ENCODE results near the gene TEC.

The TEC gene

DNA sequence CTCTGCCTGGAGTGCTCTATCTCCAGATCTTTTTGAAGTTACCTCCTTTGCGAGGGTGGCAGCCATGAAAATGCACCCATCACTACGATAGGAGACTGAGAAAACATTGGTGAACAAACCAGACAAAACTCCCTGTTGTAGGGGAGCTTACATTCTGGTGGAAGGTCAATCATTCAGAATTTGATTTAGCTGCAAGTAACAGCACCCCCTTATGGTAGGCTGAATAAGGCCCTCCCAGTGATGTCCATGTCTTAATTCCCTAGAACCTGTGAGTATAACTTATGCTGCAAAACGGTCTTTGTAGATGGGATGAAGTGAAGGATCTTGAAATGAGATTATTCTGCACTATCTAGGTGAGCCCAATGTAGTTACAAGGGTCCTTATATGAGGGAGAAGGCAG is 5.6 kb upstream of the TEC start:
- TF ChIP-seq POLR2AphosphoS5 (IDR thresholded peaks at IDR 0.05; ENCODE audit: low read depth, low read length): no peak
- TF ChIP-seq SIN3A (IDR thresholded peaks at IDR 0.05; ENCODE audit: borderline replicate concordance, insufficient read depth, low read length): no peak

DNA sequence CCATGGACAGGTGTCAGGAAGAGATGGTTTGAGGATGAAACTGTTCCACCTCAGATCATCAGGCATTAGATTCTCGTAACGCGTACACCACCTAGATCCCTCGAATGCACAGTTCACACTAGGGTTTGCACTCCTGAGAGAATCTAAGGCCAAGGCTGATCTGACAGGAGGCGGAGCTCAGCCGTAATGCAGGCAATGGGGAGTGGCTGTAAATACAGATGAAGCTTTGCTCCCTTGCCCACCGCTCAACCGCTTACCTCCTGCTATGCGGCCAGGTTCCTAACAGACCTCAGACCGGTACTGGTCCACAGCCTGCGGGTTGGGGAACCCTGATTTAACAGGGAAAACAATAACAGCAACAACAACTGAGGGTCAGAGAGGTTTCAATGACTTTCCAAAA is 2.0 kb upstream of the TEC start:
- TF ChIP-seq TAF1 (IDR thresholded peaks at IDR 0.05; ENCODE audit: borderline replicate concordance, insufficient read depth, low read length) (no peak), SIN3A (IDR thresholded peaks at IDR 0.05; ENCODE audit: borderline replicate concordance, insufficient read depth, low read length) (no peak), POLR2AphosphoS5 (IDR thresholded peaks at IDR 0.05; ENCODE audit: low read depth, low read length) (no peak), FOXP2 (optimal IDR thresholded peaks at IDR 0.05; ENCODE audit: borderline replicate concordance, extremely low read depth, extremely low read length, insufficient read depth) (no peak)
- TF ChIP-seq, protein P1, sequence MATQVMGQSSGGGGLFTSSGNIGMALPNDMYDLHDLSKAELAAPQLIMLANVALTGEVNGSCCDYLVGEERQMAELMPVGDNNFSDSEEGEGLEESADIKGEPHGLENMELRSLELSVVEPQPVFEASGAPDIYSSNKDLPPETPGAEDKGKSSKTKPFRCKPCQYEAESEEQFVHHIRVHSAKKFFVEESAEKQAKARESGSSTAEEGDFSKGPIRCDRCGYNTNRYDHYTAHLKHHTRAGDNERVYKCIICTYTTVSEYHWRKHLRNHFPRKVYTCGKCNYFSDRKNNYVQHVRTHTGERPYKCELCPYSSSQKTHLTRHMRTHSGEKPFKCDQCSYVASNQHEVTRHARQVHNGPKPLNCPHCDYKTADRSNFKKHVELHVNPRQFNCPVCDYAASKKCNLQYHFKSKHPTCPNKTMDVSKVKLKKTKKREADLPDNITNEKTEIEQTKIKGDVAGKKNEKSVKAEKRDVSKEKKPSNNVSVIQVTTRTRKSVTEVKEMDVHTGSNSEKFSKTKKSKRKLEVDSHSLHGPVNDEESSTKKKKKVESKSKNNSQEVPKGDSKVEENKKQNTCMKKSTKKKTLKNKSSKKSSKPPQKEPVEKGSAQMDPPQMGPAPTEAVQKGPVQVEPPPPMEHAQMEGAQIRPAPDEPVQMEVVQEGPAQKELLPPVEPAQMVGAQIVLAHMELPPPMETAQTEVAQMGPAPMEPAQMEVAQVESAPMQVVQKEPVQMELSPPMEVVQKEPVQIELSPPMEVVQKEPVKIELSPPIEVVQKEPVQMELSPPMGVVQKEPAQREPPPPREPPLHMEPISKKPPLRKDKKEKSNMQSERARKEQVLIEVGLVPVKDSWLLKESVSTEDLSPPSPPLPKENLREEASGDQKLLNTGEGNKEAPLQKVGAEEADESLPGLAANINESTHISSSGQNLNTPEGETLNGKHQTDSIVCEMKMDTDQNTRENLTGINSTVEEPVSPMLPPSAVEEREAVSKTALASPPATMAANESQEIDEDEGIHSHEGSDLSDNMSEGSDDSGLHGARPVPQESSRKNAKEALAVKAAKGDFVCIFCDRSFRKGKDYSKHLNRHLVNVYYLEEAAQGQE (IDR thresholded peaks at IDR 0.05; ENCODE audit: insufficient read depth in 1 of 2, low read depth in 2 of 2, low read length in 2 of 2): no peak

DNA sequence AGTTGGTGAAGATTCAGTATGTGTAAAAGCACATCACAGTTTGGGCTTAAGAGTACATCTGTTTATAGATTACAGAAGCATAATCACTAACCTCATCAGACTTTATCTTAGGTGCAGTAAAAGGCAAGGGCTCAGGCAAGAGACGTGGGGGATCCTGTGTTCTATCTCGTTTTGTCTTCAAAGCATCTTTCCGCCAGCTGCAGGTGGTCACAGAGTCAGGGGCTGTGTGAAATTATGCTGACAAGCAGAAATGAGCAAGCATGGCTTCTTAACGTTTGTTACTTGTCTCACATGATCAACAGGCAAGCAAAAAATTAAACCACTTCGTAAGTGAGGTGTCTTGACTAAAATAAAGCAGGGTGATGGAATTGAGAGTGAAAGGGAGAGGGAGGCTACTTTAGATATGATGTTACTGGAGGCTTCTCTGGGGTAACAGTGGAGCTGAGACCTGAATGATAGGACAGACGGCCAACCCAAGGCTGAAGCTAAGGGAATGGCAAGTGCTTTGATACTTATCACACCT is 1.4 kb upstream of the TEC start:
- TF ChIP-seq SIN3A (IDR thresholded peaks at IDR 0.05; ENCODE audit: borderline replicate concordance, insufficient read depth, low read length) (no peak), TAF1 (IDR thresholded peaks at IDR 0.05; ENCODE audit: borderline replicate concordance, insufficient read depth, low read length) (no peak), POLR2AphosphoS5 (IDR thresholded peaks at IDR 0.05; ENCODE audit: low read depth, low read length) (no peak), FOXP2 (optimal IDR thresholded peaks at IDR 0.05; ENCODE audit: borderline replicate concordance, extremely low read depth, extremely low read length, insufficient read depth) (no peak)
- TF ChIP-seq, protein P1 (IDR thresholded peaks at IDR 0.05; ENCODE audit: insufficient read depth in 1 of 2, low read depth in 2 of 2, low read length in 2 of 2): no peak

DNA sequence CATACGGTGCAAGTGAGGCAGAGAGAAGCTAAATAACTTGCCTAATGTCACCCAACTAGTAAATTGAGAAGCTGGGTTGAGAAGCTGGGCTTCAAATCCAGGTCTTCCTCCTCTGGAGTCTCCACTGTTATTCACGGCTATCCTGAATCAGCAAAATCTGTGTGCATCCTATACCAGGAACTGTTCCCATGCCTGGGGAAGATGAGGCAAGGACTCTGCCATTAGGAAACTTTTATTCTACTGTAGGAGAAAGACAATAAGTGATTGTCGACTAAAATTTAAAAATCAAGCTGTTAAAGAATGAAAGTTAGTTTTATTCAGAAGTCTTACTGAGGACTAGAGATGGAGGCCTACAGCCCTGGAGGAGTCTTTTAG is 872 bp upstream of the TEC start:
- TF ChIP-seq TAF1 (IDR thresholded peaks at IDR 0.05; ENCODE audit: borderline replicate concordance, insufficient read depth, low read length) (no peak), POLR2AphosphoS5 (IDR thresholded peaks at IDR 0.05; ENCODE audit: low read depth, low read length) (no peak), FOXP2 (optimal IDR thresholded peaks at IDR 0.05; ENCODE audit: borderline replicate concordance, extremely low read depth, extremely low read length, insufficient read depth) (no peak), SIN3A (IDR thresholded peaks at IDR 0.05; ENCODE audit: borderline replicate concordance, insufficient read depth, low read length) (no peak)
- TF ChIP-seq, protein P1 (IDR thresholded peaks at IDR 0.05; ENCODE audit: insufficient read depth in 1 of 2, low read depth in 2 of 2, low read length in 2 of 2): no peak

DNA sequence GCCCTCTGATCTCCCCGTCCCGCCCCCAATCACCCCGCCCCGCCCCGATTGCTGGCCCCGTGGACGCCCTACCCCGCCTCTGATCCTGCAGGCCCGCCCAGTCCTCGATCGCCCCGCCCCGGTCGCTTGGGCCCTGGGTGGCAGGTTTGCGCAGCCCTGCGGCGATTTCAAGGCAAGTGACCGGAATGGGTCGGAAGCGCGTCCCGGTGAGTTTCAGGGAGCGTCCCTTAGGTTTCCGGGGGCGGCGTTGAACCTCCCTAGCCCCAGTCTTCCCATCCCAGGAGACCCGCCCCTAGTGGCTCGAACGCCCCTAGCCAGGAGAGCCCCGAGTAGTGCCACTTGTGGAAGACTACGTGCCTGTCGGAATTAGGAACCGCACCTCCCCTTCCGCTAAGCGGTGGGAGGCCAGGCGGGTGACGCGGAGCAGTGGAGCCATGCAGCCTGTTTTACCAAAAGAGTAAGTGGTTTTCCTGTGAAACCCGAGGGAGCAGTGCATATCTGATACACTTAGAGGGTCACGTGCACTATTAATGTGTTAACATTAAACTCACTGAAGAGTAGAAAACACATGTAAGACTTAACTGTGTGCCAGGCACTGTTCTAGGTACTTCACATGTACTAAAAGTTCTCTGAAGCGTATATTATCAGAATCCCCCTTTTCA is 354 bp upstream of the TEC start:
- TF ChIP-seq TAF1 (IDR thresholded peaks at IDR 0.05; ENCODE audit: borderline replicate concordance, insufficient read depth, low read length) (no peak; the same call in 1 of the 2 replicates), FOXP2 (optimal IDR thresholded peaks at IDR 0.05; ENCODE audit: borderline replicate concordance, extremely low read depth, extremely low read length, insufficient read depth) (peak; percentile 11), POLR2AphosphoS5 (IDR thresholded peaks at IDR 0.05; ENCODE audit: low read depth, low read length) (peak; percentile 22; the same call in 1 of the 2 replicates)

DNA sequence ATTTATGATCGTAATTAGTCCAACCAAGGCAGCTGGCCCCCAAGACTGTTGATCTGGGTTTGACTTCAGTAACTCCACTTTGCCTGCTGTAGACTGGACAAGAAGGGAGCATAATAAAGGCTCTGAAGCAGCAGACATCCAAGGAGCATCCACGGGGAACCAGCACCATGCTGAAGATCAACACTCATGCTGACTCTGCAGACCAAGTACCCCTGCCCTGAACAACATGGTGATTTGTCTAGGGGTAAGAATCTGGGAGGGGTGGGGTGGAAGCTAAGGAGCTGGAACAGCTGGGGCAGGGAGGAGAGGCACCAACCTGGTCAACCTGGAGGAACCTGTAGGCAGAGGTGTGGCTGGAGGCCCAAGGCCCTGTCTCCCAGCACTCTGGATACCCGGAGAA is 2.1 kb downstream of the TEC start:
- TF ChIP-seq POLR2AphosphoS5 (IDR thresholded peaks at IDR 0.05; ENCODE audit: low read depth, low read length): no peak
- no peak for TF ChIP-seq TAF1 (IDR thresholded peaks at IDR 0.05; ENCODE audit: borderline replicate concordance, insufficient read depth, low read length)
- no peak for TF ChIP-seq SIN3A (IDR thresholded peaks at IDR 0.05; ENCODE audit: borderline replicate concordance, insufficient read depth, low read length)
- TF ChIP-seq, protein P1 (IDR thresholded peaks at IDR 0.05; ENCODE audit: insufficient read depth in 1 of 2, low read depth in 2 of 2, low read length in 2 of 2): no peak
